CD4-positive, alpha-beta T cell (primary cell): ENCODE measurements around the gene CRIP2. TPM values are rescaled to one million over a fixed set of nuclear protein-coding genes. Genes with fewer than 3 reads are reported as not detected.

ENCODE experiments used
- ATAC-seq: fragments of 200-7000 bp; cut with Tn5 transposase; one replicate; pipeline ENCODE4 v1.10.0; 2022; ENCODE audit warnings: mild to moderate bottlenecking; ENCODE audit not compliant: poor library complexity
- CTCF ChIA-PET: fragments of 350-600 bp; sonication (Branson Sonifier 250); formaldehyde crosslinking; loops from one replicate; lab custom pipeline; 2021; ENCODE audit warnings: antibody characterized with exemption, inconsistent platforms; lab: Charles Lee
- POLR2A ChIA-PET: fragments of 350-600 bp; sonication (Branson Sonifier 250); formaldehyde crosslinking; loops from one replicate; lab custom pipeline; 2021; ENCODE audit warnings: antibody characterized with exemption, inconsistent platforms; lab: Charles Lee
- DNase-seq, 14 experiments: peaks; one replicate each; pipeline ENCODE4 v3.0.0-alpha.2; 2013 to 2020; ENCODE audit warnings: mixed read lengths in 2 of 14
- H3K27ac ChIP-seq, 2 donors: one replicate each; pipeline versions ENCODE4 v1.5.1 to v1.7.0; 2013; ENCODE audit warnings: low read length in 2 of 2, low read depth in 1 of 2, mild to moderate bottlenecking in 1 of 2
- H3K27me3 ChIP-seq, 2 experiments: 1 replicate in 1 of 2; 2 replicates in 1 of 2; pipeline versions ENCODE4 v1.6.1 to v1.7.0; 2013; ENCODE audit warnings: low read length in 2 of 2, control low read depth in 1 of 2, mild to moderate bottlenecking in 1 of 2, moderate library complexity in 1 of 2; ENCODE audit not compliant: insufficient read depth in 2 of 2, control insufficient read depth in 1 of 2
- H3K36me3 ChIP-seq: one replicate; pipeline ENCODE4 v1.6.1; 2013; ENCODE audit warnings: low read length, control low read depth; ENCODE audit not compliant: insufficient read depth
- H3K4me1 ChIP-seq: one replicate; pipeline ENCODE4 v1.6.1; 2013; ENCODE audit warnings: low read length, control low read depth; ENCODE audit not compliant: insufficient read depth
- H3K4me3 ChIP-seq: one replicate; pipeline ENCODE4 v1.5.1; 2013; ENCODE audit warnings: mild to moderate bottlenecking, low read length, moderate library complexity
- H3K9me3 ChIP-seq, 2 experiments: 1 replicate in 1 of 2; 2 replicates in 1 of 2; pipeline versions ENCODE4 v1.6.1 to v1.7.0; 2013; ENCODE audit warnings: low read length in 2 of 2, mild to moderate bottlenecking in 2 of 2, control low read depth in 1 of 2, moderate library complexity in 1 of 2; ENCODE audit not compliant: control insufficient read depth in 1 of 2, insufficient read depth in 1 of 2
- H3K27ac Mint-ChIP-seq: one replicate; pipeline ENCODE4 v1.8.0; 2020; ENCODE audit warnings: mixed read lengths
- H3K27me3 Mint-ChIP-seq: one replicate; pipeline ENCODE4 v1.8.0; 2021; ENCODE audit warnings: mixed read lengths
- H3K36me3 Mint-ChIP-seq: one replicate; pipeline ENCODE4 v1.8.0; 2021; ENCODE audit warnings: low read depth, mixed read lengths
- H3K4me1 Mint-ChIP-seq: one replicate; pipeline ENCODE4 v1.8.0; 2021; ENCODE audit warnings: low read depth, mixed read lengths
- H3K4me3 Mint-ChIP-seq: one replicate; pipeline ENCODE4 v1.8.0; 2020; ENCODE audit warnings: mild to moderate bottlenecking, mixed read lengths
- H3K9me3 Mint-ChIP-seq: one replicate; pipeline ENCODE4 v1.8.0; 2020; ENCODE audit warnings: mixed read lengths
- intact Hi-C, 2 experiments: fragments of 100-400 bp; cut with DNase I in 1 of 2; cut with micrococcal nuclease in 1 of 2; formaldehyde crosslinking; loops; one replicate each; pipeline versions ENCODE4 v1.15.1 to v1.9.0; 2023 to 2025; cut with DNase I, micrococcal nuclease
- total RNA-seq, 174 experiments: library from RNA in 2 of 174; stranded (reverse) in 2 of 174; gene quantifications; one replicate each; pipeline ENCODE4 v1.2.3 and lab custom pipeline; 2021 to 2026
- TF ChIP-seq, protein P1 (sequence below): fragments of 200-600 bp; IDR thresholded peaks from one replicate; pipeline ENCODE4 v1.8.0; 2022; ENCODE audit warnings: antibody characterized with exemption, mild to moderate bottlenecking

Gene CRIP2
- total RNA-seq, 2 experiments from 2014 or later = 62.5 to 68.3 TPM

DNA sequence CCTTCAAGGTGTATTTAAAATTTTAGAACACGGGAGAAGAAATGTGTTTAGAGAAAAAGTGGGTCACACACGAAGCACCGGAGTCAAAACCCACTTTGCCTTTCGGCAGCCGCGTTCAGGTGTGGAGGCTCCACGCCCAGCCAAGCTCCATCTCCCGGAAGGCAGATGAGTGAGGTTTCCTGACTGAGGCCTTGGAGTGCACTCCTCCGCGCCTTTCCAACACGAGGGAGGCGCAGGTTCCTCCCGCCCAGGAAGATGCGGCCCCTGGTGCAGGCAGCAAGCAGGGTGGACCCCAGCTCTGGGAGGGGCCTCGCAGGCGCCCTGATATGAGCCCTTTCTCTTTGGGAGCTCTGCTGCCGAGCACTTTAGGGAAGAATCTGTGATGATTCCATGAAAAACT lies 32.5 kb upstream of the CRIP2 start:
- Mint-ChIP-seq H3K36me3 (peaks cover 9% of the 10 kb centered on the region), H3K9me3 (no peaks in the 10 kb centered on the region), H3K4me1 (no peaks in the 10 kb centered on the region), H3K27me3 (no peaks in the 10 kb centered on the region), H3K27ac (no peak overlapping the region), H3K4me3 (no peak overlapping the region)
- ATAC-seq (no peak), DNase-seq (no peak)
- H3K27ac ChIP-seq = no peak overlapping the region
- ChIA-PET POLR2A (no interaction called here), CTCF (no interaction called here)
- H3K9me3 ChIP-seq = no peaks in the 10 kb centered on the region
- peaks cover 13% of the 10 kb centered on the region for H3K4me1 ChIP-seq
- peaks cover 8% of the 10 kb centered on the region for H3K36me3 ChIP-seq
- H3K27me3 ChIP-seq = no peaks in the 10 kb centered on the region
- no peak overlapping the region for H3K4me3 ChIP-seq
- TF ChIP-seq, protein P1, sequence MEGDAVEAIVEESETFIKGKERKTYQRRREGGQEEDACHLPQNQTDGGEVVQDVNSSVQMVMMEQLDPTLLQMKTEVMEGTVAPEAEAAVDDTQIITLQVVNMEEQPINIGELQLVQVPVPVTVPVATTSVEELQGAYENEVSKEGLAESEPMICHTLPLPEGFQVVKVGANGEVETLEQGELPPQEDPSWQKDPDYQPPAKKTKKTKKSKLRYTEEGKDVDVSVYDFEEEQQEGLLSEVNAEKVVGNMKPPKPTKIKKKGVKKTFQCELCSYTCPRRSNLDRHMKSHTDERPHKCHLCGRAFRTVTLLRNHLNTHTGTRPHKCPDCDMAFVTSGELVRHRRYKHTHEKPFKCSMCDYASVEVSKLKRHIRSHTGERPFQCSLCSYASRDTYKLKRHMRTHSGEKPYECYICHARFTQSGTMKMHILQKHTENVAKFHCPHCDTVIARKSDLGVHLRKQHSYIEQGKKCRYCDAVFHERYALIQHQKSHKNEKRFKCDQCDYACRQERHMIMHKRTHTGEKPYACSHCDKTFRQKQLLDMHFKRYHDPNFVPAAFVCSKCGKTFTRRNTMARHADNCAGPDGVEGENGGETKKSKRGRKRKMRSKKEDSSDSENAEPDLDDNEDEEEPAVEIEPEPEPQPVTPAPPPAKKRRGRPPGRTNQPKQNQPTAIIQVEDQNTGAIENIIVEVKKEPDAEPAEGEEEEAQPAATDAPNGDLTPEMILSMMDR = no peak
- intact Hi-C loops = no loop called here

DNA sequence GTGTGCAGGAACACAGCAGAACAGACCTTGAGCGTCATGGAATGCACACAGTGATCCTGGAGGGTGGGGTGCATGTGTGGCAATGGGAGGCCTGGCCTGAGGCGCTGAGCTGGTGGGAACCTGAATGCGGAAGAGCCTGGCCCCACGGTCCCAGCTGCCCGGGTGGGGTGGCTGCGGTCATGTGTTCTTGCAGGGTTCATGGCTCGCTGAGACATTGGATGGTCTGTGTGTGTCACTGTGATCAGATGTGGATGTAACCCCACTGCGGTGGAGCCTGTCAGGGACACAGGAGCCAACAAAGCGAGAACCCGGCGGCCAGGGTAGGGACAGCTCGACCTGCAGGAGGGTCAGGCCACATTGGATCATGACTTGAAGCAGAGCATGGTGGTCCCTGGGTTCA lies 31.8 kb upstream of the CRIP2 start:
- DNase-seq (no peak), ATAC-seq (no peak)
- H3K4me1 ChIP-seq = peaks cover 8% of the 10 kb centered on the region
- TF ChIP-seq, protein P1 = no peak
- H3K4me3 ChIP-seq = no peak overlapping the region
- no peaks in the 10 kb centered on the region for H3K9me3 Mint-ChIP-seq
- no peaks in the 10 kb centered on the region for H3K4me1 Mint-ChIP-seq
- POLR2A ChIA-PET = no interaction called here
- no peak overlapping the region for H3K27ac ChIP-seq
- CTCF ChIA-PET = no interaction called here
- no peak overlapping the region for H3K4me3 Mint-ChIP-seq
- no peaks in the 10 kb centered on the region for H3K27me3 Mint-ChIP-seq
- no peaks in the 10 kb centered on the region for H3K27me3 ChIP-seq
- intact Hi-C loops = no loop called here
- peaks cover 8% of the 10 kb centered on the region for H3K36me3 ChIP-seq
- H3K36me3 Mint-ChIP-seq = peaks cover 9% of the 10 kb centered on the region
- no peak overlapping the region for H3K27ac Mint-ChIP-seq
- no peaks in the 10 kb centered on the region for H3K9me3 ChIP-seq

DNA sequence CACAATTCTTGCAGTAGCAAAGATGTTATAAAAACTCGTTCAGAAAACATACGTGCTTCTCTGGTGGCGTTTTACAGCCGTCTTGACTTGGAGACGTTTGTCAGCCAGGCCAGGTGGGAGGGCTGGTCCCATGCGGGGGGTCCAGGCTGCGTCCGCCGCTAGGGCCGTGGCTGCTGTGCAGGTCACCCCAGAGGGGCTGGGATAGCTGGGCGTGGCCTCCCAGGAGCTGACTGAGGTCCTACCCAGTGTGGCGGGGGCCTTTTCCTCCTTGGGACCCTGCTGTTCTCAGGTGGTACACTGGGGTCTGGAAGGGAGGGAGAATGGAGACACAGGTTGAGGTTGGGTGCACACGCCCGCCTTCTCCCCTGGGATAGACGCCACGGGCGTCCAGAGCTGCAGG lies 29.8 kb upstream of the CRIP2 start:
- Mint-ChIP-seq H3K4me3 (no peak overlapping the region), H3K9me3 (no peaks in the 10 kb centered on the region), H3K4me1 (no peaks in the 10 kb centered on the region), H3K36me3 (peaks cover 12% of the 10 kb centered on the region), H3K27ac (no peak overlapping the region), H3K27me3 (no peaks in the 10 kb centered on the region)
- Histone ChIP-seq H3K27me3 (no peaks in the 10 kb centered on the region), H3K27ac (no peak overlapping the region), H3K4me1 (peaks cover 7% of the 10 kb centered on the region), H3K36me3 (peaks cover 2% of the 10 kb centered on the region), H3K4me3 (no peak overlapping the region), H3K9me3 (no peaks in the 10 kb centered on the region)
- intact Hi-C loops = no loop called here
- ChIA-PET CTCF (no interaction called here), POLR2A (no interaction called here)
- ATAC-seq (no peak), DNase-seq (no peak)
- TF ChIP-seq, protein P1 = no peak
